Astrocyte of the spinal cord (primary cell): ENCODE results near the gene TNS2.
"Not testable (repeated sequence)": the region's sequence is repeated elsewhere in the genome, so short reads cannot be mapped to it uniquely, and the experiment has no call there.

Experiments used
- DNase-seq: peaks from one replicate; pipeline ENCODE4 v3.0.0; 2011; ENCODE audit warnings: low read depth, low spot score
- H3K4me3 ChIP-seq: 2 replicates; pipeline ENCODE4 v1.5.1; 2011; ENCODE audit warnings: low read depth, mild to moderate bottlenecking, low read length, moderate library complexity
- CTCF ChIP-seq: IDR thresholded peaks from 2 replicates; pipeline ENCODE4 v1.5.1; 2012; ENCODE audit warnings: low read depth, mild to moderate bottlenecking, low read length, inconsistent platforms
- in situ Hi-C: cut with HindIII; loops from 2 replicates; pipeline ENCODE4 v1.10.0; 2017; ENCODE audit warnings: low sequenced_read_pairs

Gene TNS2

GRCh38 chr12:53006810-53007309, 43.0 kb upstream of the TNS2 start:
- in situ Hi-C loops = no loop called here

GRCh38 chr12:53007343-53007742, 42.5 kb upstream of the TNS2 start:
- H3K4me3 ChIP-seq = peak overlapping the region; percentile 84
- no peak for TF ChIP-seq CTCF
- in situ Hi-C loops = no loop called here

More at GRCh38 chr12:53006810-53007309, 43.0 kb upstream of the TNS2 start:
- DNase-seq = peak; percentile 55
- H3K4me3 ChIP-seq = peak overlapping the region; percentile 84
- no peak for TF ChIP-seq CTCF

GRCh38 chr12:53008760-53009159, 41.1 kb upstream of the TNS2 start:
- H3K4me3 ChIP-seq, in situ Hi-C loops, DNase-seq: not testable (repeated sequence)

More at GRCh38 chr12:53007343-53007742, 42.5 kb upstream of the TNS2 start:
- DNase-seq = no peak

- no peak for DNase-seq
- in situ Hi-C loops = no loop called here
- no peak for TF ChIP-seq CTCF
- no peak overlapping the region for H3K4me3 ChIP-seq
These were observed 38.9 kb upstream of the TNS2 start for GRCh38 chr12:53010955-53011354.

- no peak for DNase-seq
- no peak for TF ChIP-seq CTCF
- in situ Hi-C loops = no loop called here
These were observed 38.0 kb upstream of the TNS2 start for GRCh38 chr12:53011889-53012288.

GRCh38 chr12:53012928-53013327, 36.9 kb upstream of the TNS2 start:
- DNase-seq = no peak
- in situ Hi-C loops = no loop called here
- H3K4me3 ChIP-seq = no peak overlapping the region
- TF ChIP-seq CTCF = no peak

More at GRCh38 chr12:53011889-53012288, 38.0 kb upstream of the TNS2 start:
- no peak overlapping the region for H3K4me3 ChIP-seq

GRCh38 chr12:53014709-53015108, 35.2 kb upstream of the TNS2 start:
- no peak for DNase-seq
- in situ Hi-C loops = no loop called here
- TF ChIP-seq CTCF = no peak
- H3K4me3 ChIP-seq = no peak overlapping the region
